Measurements from ENCODE around the gene PDK4. TPM values are rescaled to one million over a fixed set of nuclear protein-coding genes. Genes with fewer than 3 reads are reported as not detected.

PDK4 gene
- total and polyA plus RNA-seq, 9 of the 15 experiments (the other 6 are each of a cell fraction or from before 2014, with no cell fraction given), result 0.03 to 0.24 (median 0.08) TPM; not detected in 2

GRCh38 chr7:95547361-95548348 lies 48.7 kb downstream of the PDK4 start:
- Histone ChIP-seq H3K4me2 (ENCODE audit: insufficient read depth, low read length) (no peak overlapping the region), H3K4me1 (replicated peaks in 1 of 2; ENCODE audit: control insufficient read depth in 2 of 2, insufficient read depth in 2 of 2, low read length in 2 of 2) (peaks cover 6% of the 10 kb centered on the region in 2 experiments; a peak in 1 of 5 replicates), H3K79me2 (ENCODE audit: control insufficient read depth, insufficient read depth, low read length) (no peaks in the 10 kb centered on the region), H2AFZ (ENCODE audit: low read depth, low read length) (no peak overlapping the region), H3K9me3 (replicated peaks; ENCODE audit: control insufficient read depth, insufficient read depth, low read depth, low read length) (no peaks in the 10 kb centered on the region), H3K36me3 (ENCODE audit: control insufficient read depth, insufficient read depth, low read length) (no peaks in the 10 kb centered on the region), H3K27me3 (ENCODE audit: control insufficient read depth in 2 of 2, insufficient read depth in 2 of 2, low read length in 2 of 2) (no peaks in the 10 kb centered on the region; a peak in 3 of 5 replicates), H3K9me1 (ENCODE audit: control insufficient read depth, insufficient read depth, low read length) (no peaks in the 10 kb centered on the region), H3K9ac (ENCODE audit: insufficient read depth in 1 of 2, low read depth in 2 of 2, low read length in 2 of 2) (no peak overlapping the region), H3K27ac (ENCODE audit: extremely low read depth, low read depth, low read length) (no peak overlapping the region), H4K20me1 (replicated peaks; ENCODE audit: control insufficient read depth, insufficient read depth, low read length) (no peaks in the 10 kb centered on the region), H3K4me3 (no peak overlapping the region)
- WGBS (ENCODE audit: insufficient coverage, low coverage, missing lambda C conversion rate), result under 1% methylated on average over 6 of the region's 6 CpGs
- CTCF ChIA-PET (ENCODE audit: low intra/inter-chr PET ratio), result no interaction called here
- in situ Hi-C loops (cut with MboI) (no loop called here), intact Hi-C loops (cut with micrococcal nuclease) (no loop called here)
- no TSS peak for BruUV-seq (replicated peaks)
- FAIRE-seq (no peak), DNase-seq (ENCODE audit: extremely low read depth in 1 of 4, low spot score in 3 of 4) (no peak), ATAC-seq (no peak)
- TF ChIP-seq ZNF3 (CRISPR knock-in tag; IDR thresholded peaks at IDR 0.05) (no peak), LEF1 (IDR thresholded peaks at IDR 0.05) (no peak)
- TF ChIP-seq, protein P1, sequence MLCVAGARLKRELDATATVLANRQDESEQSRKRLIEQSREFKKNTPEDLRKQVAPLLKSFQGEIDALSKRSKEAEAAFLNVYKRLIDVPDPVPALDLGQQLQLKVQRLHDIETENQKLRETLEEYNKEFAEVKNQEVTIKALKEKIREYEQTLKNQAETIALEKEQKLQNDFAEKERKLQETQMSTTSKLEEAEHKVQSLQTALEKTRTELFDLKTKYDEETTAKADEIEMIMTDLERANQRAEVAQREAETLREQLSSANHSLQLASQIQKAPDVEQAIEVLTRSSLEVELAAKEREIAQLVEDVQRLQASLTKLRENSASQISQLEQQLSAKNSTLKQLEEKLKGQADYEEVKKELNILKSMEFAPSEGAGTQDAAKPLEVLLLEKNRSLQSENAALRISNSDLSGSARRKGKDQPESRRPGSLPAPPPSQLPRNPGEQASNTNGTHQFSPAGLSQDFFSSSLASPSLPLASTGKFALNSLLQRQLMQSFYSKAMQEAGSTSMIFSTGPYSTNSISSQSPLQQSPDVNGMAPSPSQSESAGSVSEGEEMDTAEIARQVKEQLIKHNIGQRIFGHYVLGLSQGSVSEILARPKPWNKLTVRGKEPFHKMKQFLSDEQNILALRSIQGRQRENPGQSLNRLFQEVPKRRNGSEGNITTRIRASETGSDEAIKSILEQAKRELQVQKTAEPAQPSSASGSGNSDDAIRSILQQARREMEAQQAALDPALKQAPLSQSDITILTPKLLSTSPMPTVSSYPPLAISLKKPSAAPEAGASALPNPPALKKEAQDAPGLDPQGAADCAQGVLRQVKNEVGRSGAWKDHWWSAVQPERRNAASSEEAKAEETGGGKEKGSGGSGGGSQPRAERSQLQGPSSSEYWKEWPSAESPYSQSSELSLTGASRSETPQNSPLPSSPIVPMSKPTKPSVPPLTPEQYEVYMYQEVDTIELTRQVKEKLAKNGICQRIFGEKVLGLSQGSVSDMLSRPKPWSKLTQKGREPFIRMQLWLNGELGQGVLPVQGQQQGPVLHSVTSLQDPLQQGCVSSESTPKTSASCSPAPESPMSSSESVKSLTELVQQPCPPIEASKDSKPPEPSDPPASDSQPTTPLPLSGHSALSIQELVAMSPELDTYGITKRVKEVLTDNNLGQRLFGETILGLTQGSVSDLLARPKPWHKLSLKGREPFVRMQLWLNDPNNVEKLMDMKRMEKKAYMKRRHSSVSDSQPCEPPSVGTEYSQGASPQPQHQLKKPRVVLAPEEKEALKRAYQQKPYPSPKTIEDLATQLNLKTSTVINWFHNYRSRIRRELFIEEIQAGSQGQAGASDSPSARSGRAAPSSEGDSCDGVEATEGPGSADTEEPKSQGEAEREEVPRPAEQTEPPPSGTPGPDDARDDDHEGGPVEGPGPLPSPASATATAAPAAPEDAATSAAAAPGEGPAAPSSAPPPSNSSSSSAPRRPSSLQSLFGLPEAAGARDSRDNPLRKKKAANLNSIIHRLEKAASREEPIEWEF (CRISPR knock-in tag; IDR thresholded peaks at IDR 0.05), result no peak
- POLR2A ChIA-PET, result no interaction called here

Measured in K562 (cell line).